HG03432 (cell line): ENCODE data around the gene PPP3R1.
A peak's percentile ranks its signal among the peaks of the same experiment; 100 is the strongest.

Source experiments
- ATAC-seq: cut with Tn5 transposase; IDR thresholded peaks from one replicate; pipeline ENCODE4 v1.9.1; 2021; ENCODE audit warnings: mild to moderate bottlenecking, moderate library complexity; ENCODE audit not compliant: unreplicated experiment

Gene PPP3R1

GRCh38 chr2:68236103-68236734, 16.1 kb downstream of the PPP3R1 start:
- peak; percentile 38 for ATAC-seq

GRCh38 chr2:68235090-68235489, 17.2 kb downstream of the PPP3R1 start:
- ATAC-seq = no peak

- no peak for ATAC-seq
These were observed 17.9 kb downstream of the PPP3R1 start for GRCh38 chr2:68234405-68234804.

- no peak for ATAC-seq
These were observed 21.3 kb downstream of the PPP3R1 start for GRCh38 chr2:68231061-68231372.

DNA sequence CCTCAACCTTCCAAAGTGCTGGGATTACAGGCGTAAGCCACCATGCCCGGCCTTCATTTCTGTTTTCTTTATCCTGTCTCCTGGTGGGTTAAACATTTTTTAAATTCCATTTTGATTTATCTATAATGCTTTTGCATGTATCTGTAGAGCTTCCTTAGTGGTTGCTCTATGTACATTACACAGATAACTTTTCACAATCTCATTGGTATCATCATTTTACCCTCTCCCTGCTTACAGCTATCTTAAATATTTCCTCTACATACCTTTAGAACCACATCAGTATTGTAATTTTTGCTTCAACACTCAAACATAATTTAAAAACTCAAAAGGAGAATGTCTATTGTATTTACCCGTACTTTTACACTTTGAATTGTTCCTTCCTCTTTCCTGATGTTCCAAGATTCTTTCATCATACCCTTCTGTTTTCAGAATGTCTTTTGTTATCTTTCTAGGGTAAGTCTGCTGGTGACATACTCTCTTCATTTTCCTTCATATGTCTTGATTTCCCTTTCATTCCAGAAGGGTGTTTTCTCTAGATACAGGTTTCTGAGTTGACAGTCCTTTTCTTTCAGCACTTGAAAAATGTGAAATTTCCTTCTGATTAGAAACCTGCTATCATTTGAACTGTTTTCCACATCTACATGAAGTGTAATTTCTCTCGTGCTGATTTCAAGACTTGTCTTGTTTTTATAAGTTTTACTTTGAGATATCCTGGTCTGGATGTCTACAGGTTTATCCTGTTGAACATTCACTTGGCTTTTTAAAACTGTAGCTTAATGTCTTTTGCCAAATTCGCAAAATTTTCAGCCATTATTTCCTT, 21.9 kb downstream of the PPP3R1 start:
- no peak for ATAC-seq

DNA sequence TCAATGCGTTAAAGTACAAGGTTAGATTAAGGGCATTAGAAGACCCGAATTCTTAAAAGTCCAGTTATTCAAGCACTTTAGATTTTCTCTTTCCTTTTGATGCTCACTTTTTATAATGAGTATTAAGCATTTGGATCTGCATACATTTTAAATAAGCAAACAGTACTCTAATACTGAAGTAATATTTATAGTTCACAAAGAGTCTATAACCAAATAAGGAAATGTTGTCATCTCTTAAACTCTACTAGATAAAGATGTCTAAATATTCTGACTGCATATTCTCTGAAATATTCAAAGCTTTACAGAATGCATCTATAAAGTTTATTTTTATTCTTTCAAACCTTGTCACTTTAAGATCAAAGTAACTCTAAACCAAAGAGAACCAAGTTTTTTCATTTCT, 25.5 kb downstream of the PPP3R1 start:
- ATAC-seq = no peak

GRCh38 chr2:68225119-68225632, 27.2 kb downstream of the PPP3R1 start:
- ATAC-seq = peak; percentile 86

DNA sequence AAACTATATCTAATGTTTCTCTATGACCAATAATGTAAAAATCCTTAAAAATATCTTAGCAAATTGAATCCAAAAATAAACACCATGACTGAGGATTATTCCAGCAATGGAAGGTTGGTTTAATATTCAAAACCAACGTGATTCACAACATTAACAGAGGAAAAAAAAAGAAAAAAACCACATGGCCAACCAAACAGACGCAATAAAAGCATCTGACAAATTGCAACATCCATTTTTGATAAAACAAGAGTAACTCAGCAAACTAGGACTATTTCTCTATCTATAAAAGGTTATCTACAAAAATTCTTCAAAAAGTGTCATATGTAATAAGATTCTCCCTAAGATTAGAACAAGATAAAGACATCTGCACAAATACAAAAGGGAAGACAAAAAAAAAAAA, 28.9 kb downstream of the PPP3R1 start:
- no peak for ATAC-seq

DNA sequence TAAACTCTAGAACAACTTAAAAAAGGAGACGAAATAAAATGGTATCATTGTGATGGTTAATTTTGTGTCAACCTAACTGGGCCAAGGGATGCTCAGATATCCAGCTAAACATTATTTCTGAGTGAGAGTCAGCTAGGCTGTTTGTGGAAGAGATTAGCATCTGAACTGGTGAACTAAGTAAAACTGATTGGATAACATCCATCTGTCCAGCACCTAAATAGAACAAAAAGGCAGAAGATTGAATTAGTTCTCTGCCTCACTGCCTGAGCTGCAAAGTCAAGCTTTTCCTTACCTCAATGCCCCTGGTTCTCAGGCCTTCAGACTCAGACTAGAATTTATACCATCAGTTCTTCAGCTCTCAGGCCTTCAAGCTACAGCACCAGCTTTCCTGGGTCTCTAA, 30.0 kb downstream of the PPP3R1 start:
- no peak for ATAC-seq

- no peak for ATAC-seq
These were observed 33.9 kb downstream of the PPP3R1 start for GRCh38 chr2:68218343-68218901.

- no peak for ATAC-seq
These were observed 34.6 kb downstream of the PPP3R1 start for GRCh38 chr2:68217729-68218128.

DNA sequence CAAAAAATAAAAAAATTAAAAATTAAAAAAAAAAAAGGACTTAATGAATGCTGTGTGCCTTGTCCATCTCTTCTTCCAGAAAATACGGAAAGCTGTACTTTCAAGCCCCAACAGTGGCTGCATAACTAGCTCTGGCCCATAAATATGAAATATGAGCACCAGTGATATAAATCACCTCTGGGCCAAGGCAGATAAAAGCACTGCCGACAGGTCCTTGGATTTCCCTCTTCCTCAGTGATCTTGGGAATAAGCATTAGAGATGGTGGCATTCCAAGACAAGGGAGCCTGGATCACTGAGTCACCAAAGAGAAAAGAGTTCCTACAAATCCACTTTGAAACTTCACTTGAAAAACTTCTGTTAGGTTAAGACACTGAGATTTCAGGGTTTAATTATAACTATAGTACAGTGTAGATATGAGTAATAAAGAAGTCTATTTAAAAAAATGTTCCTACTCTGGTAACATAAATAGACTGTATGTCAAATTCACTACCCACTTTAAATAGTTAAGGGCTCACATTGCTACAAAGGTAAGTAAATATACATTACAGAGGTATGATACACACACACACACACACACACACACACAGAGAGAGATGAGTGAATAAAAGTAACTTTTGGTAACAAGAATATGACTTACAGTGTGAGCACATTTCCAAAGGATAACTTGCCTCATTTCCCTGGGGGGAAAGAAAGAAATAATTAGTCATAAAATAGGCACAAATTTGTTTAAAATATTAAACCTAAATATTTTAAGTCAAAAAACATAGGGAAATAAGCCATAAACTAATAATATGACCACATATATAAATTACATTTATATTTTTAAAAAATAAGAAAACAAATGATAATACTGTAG, 35.6 kb downstream of the PPP3R1 start:
- ATAC-seq = peak; percentile 44

- peak; percentile 75 for ATAC-seq
These were observed 38.0 kb downstream of the PPP3R1 start for GRCh38 chr2:68214381-68214780.

DNA sequence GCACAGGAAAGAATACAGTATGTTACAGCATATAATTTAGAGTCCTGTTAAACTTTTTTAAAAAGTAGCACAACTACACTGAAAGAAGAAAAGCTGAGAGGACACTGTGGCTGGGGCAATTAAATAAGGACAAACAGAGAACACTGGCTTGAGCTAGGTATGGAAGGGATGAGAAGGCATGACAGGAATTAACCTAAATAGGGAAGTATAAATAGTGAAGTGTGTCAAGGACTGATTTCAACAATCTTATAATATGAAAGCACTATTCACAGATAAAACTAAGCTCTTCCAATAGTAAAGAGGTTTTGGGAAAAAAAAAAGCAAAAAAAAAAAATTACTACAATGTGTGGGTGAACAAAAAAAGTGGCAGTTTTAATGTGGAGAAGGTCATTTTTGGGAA, 45.5 kb downstream of the PPP3R1 start:
- ATAC-seq = no peak

- peak; percentile 96 for ATAC-seq
These were observed 48.7 kb downstream of the PPP3R1 start for GRCh38 chr2:68203587-68203986.

GRCh38 chr2:68200157-68200787, 52.1 kb downstream of the PPP3R1 start:
- ATAC-seq = peak; percentile 25

DNA sequence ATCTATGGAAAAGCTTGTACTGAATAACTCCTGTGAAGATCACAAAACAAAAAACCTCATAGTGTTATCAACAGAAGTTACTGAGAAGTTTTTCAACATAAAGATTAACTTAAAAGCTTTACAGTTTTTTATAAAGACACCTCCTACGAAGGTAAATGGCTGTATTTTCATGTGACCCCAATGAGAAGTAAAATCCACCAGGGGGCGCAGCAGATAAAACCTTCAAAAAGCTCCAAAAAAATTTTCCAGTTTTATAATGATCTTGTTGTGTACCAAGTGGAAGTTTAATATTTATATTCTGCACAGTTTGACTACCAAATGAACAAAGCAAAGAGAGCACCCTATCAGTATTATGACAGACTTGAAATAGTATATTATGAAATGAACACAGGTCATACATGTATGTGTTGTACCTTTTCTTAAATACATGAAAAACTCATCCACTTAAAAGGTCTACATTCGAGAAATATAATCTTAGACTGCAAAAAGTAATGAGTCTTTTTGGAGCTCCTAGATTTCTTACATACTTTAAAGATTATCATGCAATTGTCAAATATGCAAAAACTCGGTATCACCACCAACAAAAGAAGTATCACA, 56.1 kb downstream of the PPP3R1 start:
- peak; percentile 39 for ATAC-seq

DNA sequence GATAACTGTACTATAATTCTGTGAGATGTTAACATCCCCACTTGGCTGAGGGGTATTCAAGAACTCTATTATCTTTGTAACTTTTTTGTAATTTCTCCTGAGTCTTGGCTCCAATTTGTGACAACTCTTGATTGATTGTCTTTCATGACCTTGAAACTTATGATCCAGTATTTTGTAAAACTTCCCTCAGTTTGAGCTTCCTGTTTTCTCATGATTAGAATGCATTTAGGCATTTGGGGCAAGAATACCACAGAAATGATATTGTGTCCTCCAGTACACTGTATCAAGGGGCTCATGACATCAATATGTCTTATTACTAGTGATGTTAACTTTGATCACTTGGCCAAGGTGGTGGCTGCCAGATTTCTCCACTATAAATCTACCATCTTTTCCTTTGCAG, 57.2 kb downstream of the PPP3R1 start:
- ATAC-seq = no peak

- ATAC-seq = no peak
These were observed 58.5 kb downstream of the PPP3R1 start for GRCh38 chr2:68193787-68194372.

- ATAC-seq = no peak
These were observed 59.2 kb downstream of the PPP3R1 start for GRCh38 chr2:68193144-68193543.
